ENCODE measurements around the gene RNPS1.

- no peak for TF ChIP-seq CTCF (IDR thresholded peaks at IDR 0.05)
- TF ChIP-seq POLR2A (IDR thresholded peaks at IDR 0.05) = no peak
Observed at GRCh38 chr16:2211923-2212347, 56.0 kb downstream of the RNPS1 start.

Data from thyroid gland (tissue), 4 donors.